Stimulated activated CD4-positive, alpha-beta T cell treated with anti-CD3 and anti-CD28 coated beads, Interleukin-2, amount 100 ng/mL, for 4 hours (primary cell): ENCODE results near the gene MGA.
"Not testable (repeated sequence)": the region's sequence is repeated elsewhere in the genome, so short reads cannot be mapped to it uniquely, and the experiment has no call there.

Experiments
- DNase-seq: peaks from one replicate; pipeline ENCODE4 v3.0.0-alpha.2; 2020; ENCODE audit warnings: low read depth

Gene MGA

DNA sequence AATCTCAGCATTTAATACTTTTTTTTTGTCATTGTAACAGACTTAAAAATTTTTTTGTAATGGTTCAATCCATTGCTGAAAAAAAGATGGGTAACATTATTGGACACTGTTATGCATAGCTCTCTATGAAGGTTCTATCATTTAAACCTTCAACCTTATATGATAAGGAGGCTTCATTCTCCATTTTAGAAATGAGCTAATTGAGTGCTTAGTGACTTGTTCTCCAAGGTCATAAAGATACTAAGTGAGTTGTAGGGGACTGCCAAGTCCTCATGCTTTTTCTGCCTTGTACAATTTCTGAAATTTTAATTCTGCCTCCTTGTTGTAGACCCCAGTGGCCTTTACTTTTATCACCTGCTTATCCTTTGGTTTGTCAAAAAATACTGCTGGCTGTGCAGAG, 56.7 kb downstream of the MGA start:
- DNase-seq, result no peak

DNA sequence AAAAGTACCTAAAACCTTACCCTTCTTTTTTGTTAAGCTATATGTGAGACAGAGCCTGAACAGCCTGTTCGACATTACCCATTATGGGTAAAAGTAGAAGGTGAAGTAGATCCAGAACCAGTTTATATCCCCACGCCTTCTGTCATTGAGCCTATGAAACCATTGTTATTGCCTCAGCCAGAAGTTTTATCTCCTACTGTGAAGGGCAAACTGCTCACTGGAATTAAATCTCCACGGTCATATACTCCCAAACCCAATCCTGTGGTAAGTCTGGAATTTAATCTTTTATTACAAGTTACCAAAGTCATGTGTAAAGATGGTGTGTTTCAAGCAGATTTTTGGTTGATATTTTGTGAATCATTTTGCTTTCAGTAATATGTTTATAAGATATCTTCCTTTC, 66.9 kb downstream of the MGA start:
- DNase-seq, result no peak

DNA sequence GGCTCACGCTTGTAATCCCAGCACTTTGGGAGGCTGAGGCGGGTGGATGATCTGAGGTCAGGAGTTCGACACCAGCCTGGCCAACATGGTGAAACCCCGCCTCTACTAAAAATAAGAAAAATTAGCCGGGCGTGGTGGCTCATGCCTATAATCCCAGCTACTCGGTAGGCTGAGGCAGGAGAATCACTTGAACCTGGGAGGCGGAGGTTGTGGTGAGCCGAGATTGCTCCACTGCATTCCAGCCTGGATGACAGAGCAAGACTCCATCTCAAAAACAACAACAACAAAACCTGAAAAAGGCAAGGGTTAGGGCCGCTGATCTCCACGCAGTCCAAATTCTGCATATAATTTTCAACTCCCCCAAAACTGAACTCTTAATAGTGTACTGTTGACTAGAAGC, 67.9 kb downstream of the MGA start:
- DNase-seq, result not testable (repeated sequence)

DNA sequence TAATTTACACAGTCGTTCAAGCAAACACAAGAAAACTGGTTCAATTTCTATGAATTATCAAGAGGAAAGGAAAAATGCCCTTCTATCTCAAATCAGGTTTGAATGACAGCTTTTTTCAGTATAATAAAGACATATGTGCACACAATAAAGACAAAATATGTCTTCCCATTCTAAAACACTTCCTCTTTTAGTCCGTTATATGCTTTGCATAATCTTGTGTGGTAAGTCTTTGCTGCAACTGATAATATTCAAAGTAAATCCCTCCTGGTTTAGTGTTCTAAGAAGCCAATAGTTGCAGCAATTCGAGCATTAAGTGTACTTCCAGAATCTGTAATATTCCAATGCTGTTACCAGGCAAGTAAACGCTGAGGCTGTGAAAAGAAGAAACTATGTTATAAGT, 70.3 kb downstream of the MGA start:
- DNase-seq, result no peak

DNA sequence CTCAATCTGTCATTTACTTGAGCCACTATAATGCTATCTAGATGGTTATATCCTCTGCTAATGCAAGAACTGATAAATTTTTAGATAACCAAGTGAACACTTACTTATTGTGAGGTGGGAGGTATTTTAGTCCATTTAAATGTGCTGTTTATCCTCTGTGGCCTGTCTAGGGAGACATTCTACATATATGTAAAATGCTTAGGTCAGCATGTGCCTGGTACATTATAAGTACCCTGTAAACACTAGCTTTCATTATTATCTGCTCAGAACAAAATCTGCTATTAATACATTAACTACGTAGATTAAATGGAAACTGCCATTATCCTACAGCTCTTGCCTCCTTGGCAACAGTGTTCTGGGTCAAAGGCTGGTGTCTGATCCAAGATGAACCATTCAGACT, 72.3 kb downstream of the MGA start:
- DNase-seq, result no peak

DNA sequence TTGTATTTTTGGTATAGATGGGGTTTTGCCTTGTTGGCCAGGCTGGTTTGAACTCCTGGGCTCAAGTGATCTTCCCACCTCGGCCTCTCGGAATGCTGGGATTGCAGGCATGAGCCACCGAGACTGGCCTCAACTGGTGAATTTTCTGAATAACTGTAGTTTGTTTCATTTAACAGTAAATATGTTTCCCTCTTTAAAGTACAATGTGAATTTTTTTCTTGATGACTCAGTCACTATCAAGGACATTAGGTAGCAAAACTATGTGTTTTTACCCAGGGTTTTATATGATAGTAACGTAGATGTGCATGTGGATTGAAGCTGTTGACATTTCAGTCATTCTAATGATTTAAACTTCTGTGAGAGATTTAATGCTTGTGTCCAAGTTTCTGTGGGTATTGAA, 73.9 kb downstream of the MGA start:
- DNase-seq, result no peak

DNA sequence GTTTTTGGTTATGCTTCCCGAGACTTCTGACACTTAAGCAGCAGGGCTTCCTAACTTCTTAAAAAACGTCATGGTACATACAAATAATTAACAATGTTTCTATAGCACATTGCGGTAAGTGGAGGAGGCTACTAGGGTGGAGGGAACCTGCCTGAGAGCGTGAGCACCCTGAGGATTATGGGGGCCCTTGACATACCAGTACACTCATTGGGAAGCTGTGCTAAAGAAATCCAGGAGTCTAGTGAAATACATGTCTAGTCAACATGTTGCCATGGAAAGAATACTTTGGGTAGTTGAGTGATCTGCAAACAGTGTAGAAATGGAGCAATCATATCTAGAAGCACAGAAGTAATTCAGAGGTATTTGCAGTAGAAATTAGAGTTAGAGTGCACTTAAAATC, 74.8 kb downstream of the MGA start:
- no peak for DNase-seq

DNA sequence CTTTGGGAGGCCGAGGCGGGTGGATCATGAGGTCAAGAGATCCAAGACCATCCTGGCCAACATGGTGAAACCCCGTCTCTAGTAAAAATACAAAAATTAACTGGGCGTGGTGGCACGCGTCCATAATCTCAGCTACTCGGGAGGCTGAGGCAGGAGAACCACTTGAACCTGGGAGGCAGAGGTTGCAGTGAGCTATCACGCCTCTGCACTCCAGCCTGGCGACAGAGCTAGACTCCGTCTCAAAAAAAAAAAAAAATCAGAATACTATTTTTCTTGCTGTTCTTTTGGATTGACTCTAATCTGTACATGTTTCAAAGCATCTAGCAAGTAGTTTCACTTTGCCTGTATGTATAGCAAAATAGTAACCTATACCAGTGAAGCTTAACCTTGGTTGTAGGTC, 75.3 kb downstream of the MGA start:
- DNase-seq, result not testable (repeated sequence)

DNA sequence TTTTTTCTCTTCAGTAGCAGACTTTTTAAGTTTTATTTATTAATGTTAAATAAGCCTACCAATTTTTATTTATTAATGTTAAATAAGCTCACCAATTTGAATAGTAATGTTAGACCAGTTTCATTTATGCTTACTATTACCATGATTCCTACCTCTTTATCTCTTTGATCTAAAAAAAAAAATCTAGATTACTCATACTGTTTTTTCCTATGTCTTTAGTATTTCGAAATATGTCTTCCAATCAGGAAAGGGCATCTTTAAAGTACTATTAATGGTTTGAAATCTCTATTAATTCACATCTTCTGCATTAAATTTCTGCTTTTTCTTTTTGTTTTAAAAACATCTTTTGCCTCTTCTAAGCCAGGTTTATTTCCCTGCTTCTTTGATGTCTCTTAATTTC, 86.6 kb downstream of the MGA start:
- no peak for DNase-seq

DNA sequence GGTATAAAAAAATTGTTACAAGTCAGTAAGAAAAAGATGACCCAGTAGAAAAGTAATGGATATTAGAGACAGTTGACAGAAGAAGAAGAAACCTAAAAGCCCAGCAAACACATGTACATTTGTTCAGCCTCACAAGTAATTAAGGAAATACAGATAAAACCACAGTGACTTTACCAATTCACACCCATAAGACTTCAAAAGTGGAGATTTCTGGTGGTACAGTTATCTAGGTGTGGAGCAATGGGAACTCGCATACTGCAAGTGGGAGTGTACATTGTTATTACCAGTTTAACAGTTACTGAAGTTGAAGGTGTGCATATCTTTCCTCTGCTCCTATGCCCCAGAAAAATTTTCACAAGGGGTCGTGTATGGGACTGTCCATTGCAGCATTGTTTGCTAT, 96.0 kb downstream of the MGA start:
- no peak for DNase-seq

DNA sequence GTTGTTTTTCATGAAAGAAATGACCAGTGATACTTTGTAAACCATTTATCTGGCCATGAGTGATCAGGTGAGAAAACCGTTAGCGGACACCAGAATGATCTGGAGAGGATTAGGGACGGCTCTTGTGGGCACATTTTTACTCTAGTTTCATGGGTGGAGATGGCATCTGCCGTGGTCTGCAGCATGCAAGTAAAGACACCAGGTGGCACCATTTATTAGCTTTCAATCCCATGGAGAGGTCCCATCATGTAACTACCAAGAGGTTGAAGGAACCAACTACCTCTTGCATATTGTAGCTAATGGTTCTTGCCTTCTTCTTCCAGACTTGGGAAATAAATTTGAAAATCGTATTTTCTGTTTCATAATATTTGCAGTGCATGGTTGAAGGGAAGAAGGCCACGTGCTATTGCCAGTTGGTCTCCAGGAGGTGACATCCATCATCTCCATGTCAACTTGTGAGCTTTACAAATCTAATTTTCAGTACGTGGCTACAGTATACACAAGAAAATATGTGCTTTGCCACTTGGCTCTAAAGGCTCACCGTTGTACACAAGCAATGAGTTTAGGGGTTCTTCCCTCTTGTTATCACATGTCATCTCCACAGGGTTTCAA, 112.6 kb downstream of the MGA start:
- peak; percentile 37 for DNase-seq

DNA sequence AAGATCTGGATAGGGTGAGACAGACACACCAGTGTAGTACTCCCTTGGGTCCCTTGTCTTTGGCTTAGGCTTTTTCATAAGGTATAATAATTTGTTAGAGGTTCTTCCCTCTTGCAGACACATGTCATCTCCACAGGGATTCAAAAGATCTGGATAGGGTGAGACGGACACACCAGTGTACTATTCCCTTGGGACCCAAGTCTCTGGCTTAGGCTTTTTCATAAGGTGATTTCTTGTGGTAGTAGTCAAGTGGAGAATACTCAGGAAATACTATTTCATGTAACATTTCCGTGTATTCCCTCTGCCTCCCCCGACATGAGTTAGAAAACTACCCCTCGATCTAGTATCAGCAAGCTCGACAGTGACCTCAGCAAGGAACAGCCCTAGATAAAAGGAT, 113.1 kb downstream of the MGA start:
- no peak for DNase-seq

DNA sequence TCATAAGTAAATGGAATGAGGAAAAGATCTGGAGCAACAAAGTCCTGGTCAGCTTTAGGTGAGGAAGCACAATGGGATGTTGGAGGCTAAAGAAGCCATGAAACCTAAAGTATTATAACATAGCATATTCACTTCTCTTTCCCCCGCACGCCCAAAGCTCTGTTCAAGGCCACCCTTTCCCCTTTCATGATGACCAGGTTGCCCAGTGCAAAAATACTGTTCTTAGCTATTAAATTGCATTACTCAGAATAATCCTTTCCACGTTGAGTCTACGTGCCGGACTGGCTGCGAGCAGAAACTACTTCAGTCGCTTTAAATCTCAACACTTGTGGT, 113.5 kb downstream of the MGA start:
- DNase-seq, result no peak

DNA sequence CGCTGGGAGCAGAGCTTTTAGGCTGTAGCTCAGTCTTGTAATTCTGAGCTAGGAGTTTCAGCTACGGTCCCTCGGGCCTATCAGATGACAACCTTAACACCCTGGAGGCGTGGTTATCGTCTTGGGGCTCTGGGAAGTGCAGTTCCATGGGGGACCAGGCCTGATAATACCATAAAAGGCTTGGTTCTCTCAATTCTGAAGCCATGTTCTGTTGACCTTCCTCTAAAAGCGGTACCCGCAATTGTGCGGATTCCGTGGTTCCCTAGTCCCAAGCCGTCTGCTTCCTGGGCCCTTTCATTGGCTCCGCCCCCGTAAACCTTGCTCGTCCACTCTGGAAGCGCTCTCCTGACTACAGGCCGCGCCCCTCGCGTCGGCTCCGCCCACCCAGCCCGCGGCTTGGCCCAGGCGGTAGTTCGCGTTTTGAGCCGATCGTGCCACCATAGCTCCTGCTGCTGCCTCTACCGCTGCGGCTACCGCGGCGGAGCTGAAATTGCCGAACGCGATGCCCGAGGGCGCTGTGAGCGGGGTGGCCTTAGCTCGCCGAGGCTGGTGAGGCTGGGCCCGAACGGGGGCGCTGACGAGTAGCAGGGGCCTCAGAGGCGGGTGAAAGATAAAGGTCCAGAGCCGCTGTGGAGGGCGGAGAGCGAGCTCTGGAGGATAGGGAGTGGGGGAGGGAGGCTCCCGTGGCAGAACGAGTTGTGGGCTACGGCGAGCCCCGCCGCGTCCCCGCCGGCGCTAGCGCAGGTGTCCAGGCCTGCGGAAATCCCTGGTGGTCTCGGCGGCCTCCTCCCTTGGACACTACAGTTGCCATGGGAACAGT, 114.1 kb downstream of the MGA start, which contains the start of gene MAPKBP1:
Gene MAPKBP1 (plus strand): TSS at position 423 of the 820 bp plus-strand sequence. CDS start 792 bp downstream, outside the sequence.
- peak; percentile 92 for DNase-seq

DNA sequence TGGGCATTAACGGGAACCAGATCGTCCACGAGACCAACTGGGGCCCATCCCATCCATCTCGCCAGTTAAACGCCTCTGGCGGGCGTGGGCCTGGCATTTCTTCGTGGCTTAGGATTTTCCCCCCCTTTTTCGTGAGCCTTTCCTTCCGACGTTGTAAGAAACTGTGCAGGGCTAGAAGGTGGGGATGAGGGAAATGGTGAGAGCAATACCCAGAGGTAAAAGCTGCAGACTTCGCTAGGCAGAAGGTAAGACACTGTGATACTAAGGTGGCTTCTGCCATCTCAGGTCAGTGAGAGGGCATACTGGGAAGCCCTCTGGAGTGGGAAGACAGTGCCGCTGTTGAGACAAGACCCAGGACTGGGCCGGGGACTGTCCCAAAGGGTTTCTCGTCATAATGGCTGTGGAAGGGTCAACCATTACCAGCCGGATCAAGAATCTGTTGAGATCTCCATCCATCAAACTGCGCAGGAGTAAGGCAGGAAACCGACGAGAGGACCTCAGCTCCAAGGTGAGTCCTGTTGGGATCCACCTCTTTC, 114.7 kb downstream of the MGA start:
- no peak for DNase-seq

DNA sequence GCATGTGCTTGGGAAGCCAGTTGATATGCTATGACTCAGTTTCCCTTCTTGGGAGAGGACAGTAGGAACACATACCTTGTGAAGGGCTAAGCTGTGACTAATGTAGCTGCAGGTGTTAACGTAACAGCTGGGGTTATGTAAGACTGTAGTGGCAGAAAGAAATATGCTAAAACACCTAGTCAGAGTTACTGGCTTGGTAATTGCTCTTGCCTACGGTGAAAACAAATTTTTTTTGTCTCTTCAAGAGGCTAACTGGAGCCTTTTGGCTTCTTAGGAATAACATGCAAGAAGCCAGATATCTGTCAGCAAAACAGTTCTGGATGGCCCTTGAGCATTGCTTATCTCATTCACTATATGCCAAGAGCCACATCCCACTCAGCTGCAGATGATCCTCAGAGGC, 115.4 kb downstream of the MGA start:
- no peak for DNase-seq

DNA sequence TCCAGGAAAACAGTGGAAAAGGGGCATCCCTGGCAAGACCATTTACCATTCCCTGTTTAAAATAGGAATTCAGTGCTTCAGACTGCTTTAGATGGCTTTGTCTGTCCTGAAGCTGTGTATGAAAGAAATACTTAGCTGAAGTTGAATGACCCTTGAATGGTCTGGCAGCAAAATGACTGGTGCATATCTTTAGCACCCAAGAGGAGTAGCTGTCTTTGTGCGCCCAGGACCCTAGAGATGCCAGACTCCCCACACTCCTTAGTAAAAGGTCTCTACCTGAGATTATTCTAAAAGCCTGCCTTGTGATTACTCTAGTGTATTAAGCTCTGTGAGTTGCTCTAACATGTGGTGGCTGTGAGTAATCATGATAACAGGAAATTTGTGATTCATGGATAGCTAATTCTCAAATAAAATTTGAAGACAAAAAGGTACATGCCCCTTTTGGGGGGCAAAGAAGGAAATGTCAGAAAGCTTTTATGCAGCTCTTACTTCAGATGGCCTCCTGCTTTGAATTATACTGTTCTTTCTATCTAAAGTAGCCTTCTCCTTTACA, 117.3 kb downstream of the MGA start:
- no peak for DNase-seq

DNA sequence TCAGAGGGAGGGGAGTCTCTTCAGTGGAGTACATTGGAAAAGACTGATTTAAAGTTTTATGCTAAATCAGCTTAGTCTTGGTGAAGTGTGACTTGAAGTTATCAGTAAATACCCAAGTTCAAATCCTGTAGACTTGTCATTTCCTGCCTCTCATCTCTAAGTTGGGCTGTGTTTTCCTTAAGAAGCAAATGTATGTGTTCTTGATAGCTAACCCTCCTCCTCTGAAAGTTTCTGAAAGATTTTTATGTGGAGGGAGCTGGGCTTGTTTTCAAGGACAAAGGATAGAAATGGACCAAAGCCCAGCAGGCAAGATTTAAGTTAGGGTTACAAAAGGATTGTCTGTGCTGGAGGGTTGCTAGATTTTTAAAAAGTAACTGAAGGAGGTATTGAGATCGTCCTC, 118.3 kb downstream of the MGA start:
- DNase-seq, result no peak

DNA sequence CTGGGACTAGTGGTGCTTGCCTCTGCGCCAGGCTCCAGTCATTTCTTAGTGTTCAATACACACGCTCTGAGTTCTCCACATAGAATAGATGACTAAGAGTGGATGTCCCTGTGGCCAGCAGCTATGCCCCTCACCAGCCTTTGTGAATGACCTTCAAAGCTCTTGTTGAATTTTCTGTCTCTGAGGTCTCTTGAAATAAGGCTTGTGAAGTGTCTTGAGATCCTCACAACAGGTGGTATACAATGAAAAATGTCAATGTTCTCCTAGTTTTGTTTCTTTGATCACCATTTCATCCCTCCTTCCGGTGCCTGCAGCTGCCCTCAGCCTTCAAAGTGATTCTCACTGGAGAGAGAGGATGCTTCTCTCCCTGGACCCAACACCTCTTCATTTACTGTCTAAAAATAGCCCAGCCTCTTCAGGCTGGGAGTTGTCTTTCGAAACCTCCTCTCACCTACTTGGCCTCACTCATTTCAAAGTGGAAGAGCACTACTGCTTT, 119.5 kb downstream of the MGA start:
- DNase-seq, result no peak

DNA sequence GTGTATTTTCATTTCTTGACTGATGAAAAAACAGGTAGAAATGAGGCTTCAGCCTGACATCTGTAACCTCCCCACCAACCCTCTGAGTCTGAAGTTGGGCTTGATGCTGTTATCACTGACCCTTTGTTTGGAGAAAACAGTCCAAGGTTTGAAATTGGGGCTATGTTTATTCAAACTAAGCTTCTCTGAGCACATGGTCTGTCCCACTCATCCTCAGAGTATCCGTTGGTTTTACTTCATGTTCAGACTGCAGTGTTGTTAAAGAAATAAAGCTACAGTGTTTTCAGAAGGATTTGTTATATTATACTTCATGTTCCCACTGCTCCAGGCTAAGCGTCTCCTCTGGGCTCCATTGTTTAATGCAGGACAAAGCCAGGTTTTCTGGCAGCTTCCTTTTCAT, 120.1 kb downstream of the MGA start:
- no peak for DNase-seq

DNA sequence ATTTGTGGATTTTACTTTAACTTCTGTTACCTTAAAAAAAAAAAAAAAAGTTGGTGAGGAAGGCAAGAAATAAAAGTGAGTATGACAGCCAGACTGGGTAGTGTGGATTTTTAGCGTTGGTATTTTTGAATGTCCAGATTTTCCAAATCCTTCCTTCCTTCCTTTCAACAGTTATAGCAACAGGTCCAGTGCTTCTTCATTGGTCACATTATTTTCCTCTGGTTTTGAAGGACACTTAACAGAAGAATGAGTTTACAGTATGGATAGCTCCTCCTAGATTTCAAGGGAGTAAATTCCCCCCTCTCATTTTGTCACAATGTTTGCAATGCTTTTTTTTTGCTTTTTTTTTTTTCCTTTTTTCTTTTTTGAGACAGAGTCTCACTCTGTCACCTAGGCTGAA, 120.5 kb downstream of the MGA start:
- no peak for DNase-seq

DNA sequence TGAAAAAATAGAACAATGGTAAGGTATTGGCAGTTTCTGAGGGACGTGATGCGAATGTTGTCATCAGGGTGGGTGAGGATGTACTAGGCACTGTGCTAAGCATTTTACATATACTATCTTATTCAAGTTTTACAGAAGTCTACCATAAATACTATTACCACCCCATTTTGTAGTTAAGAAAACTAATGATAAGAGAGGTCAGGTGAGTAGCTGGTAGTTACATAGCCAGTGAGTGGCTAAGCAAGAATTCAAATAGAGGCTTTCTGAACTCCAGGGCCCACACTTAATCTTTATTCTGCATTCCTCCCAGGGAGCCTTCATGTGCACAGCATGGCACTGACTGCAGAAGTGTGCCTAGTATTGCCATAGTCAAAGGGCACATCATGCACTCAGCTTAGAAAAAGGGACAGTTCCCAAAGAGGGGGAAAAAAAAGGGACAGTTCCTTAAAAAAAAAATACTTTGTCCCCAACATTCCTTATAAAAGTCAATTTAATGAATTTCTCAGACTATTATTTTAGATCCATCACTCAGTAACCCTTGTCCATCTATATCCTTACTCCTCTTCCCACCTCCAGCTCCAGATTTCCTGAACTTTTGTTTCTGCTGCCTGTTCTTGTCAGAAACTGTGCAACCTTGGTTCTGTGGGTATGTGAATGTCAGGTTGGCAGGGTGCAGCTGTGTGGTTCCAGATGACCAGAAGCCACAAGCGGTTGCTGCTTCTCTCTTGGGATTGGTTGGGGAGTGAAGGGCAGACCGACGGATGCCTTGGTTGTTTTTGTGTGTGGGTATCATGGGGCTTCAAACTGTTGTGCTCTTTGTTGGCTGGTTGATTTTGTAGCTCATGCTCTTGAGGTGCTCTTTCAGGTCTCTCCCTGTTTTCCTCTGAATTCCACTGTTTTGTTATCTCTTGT, 122.4 kb downstream of the MGA start:
- DNase-seq, result no peak
